ENCODE results near the gene ADAD2.

The ADAD2 gene

DNA sequence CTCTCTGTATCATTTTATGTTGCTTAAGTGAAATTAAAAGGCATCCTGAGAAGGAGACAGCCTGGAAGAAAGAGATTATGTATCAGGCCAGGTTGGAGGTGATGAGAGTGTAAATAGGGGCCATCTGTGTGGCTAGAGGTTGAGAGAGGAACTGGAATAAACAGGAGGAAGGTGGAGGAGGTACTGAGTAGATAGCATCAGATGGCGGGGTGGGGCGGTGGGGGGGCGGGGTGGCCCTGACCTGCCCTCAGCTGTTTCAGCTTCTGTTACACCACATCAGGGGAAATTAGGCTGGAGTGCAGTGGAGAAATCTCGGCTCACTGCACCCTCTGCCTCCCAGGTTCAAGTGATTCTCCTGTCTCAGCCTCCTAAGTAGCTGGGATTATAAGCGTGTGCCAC lies 55.7 kb downstream of the ADAD2 start:
- H3K9me3 Mint-ChIP-seq = peaks cover 1% of the 10 kb centered on the region
- H3K27me3 Mint-ChIP-seq = peaks cover 25% of the 10 kb centered on the region
- no peak overlapping the region for H3K27ac Mint-ChIP-seq
- H3K36me3 Mint-ChIP-seq = no peaks in the 10 kb centered on the region
- H3K4me3 Mint-ChIP-seq = no peak overlapping the region
- CTCF ChIA-PET = no interaction called here
- no peak for DNase-seq
- H3K4me1 Mint-ChIP-seq = no peaks in the 10 kb centered on the region
